ENCODE data around the gene MRFAP1L1. TPM values are rescaled to one million over a fixed set of nuclear protein-coding genes. Genes with fewer than 3 reads are reported as not detected.

Gene MRFAP1L1
- total RNA-seq, 1 donor from 2014 or later: 69.3 TPM

- no peak for DNase-seq (ENCODE audit: low spot score, unreplicated experiment)
- Mint-ChIP-seq H3K36me3 (ENCODE audit: insufficient read depth) (peaks cover 47% of the 10 kb centered on the region), H3K27ac (no peak overlapping the region), H3K4me3 (ENCODE audit: low read depth) (no peak overlapping the region), H3K27me3 (no peaks in the 10 kb centered on the region), H3K9me3 (ENCODE audit: low read depth) (peaks cover 17% of the 10 kb centered on the region), H3K4me1 (ENCODE audit: low read depth) (peaks cover 3% of the 10 kb centered on the region)
- peak; percentile 30 for TF ChIP-seq CTCF (IDR thresholded peaks at IDR 0.05; ENCODE audit: unreplicated experiment)
These were observed 8.3 kb downstream of the MRFAP1L1 start for GRCh38 chr4:6701371-6701770.

DNA sequence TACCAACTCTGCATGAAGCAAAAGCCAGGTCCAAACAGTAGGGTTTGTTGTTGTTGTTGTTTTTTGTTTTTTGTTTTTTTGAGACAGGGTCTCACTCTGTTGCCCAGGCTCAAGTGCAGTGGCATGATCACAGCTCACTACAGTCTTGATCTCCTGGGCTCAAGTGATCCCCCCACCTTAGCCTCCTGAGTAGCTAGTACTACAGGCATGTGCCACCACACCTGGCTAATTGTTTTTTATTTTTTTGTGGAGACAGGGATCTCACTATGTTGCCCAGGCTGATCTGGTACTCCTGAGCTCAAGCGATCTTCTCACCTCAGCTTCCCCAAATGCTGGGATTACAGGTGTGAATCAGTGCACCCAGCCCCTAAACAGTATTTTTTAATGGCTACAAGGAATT is 9.8 kb downstream of the MRFAP1L1 start:
- H3K9me3 Mint-ChIP-seq (ENCODE audit: low read depth): peaks cover 16% of the 10 kb centered on the region
- TF ChIP-seq CTCF (IDR thresholded peaks at IDR 0.05; ENCODE audit: unreplicated experiment): no peak
- peaks cover 35% of the 10 kb centered on the region for H3K36me3 Mint-ChIP-seq (ENCODE audit: insufficient read depth)
- no peaks in the 10 kb centered on the region for H3K27me3 Mint-ChIP-seq
- peaks cover 12% of the 10 kb centered on the region for H3K4me1 Mint-ChIP-seq (ENCODE audit: low read depth)
- no peak for DNase-seq (ENCODE audit: low spot score, unreplicated experiment)
- peak overlapping the region; percentile 83 for H3K27ac Mint-ChIP-seq
- H3K4me3 Mint-ChIP-seq (ENCODE audit: low read depth): no peak overlapping the region

DNA sequence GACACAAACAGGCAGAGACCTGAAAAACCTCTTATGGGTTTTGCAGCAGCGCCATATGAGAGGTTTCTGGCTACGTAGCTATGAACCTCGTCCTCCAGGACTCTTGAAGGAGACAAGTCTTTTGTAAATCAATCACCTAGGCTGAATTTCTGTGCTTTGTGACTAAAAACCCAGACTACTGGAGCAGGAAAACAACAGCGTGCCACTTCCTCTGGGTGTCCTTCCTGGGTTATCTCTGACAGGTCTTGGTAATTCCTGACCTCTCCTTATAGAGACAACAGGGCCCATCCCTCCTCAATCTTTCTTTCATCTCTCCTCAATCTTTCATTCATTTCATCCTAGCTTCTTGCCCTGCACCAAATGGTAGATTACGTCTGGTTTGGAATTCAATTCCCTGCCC is 10.3 kb downstream of the MRFAP1L1 start:
- H3K27ac Mint-ChIP-seq: peak overlapping the region; percentile 83
- no peak for DNase-seq (ENCODE audit: low spot score, unreplicated experiment)
- H3K9me3 Mint-ChIP-seq (ENCODE audit: low read depth): peaks cover 11% of the 10 kb centered on the region
- no peak overlapping the region for H3K4me3 Mint-ChIP-seq (ENCODE audit: low read depth)
- H3K4me1 Mint-ChIP-seq (ENCODE audit: low read depth): peaks cover 13% of the 10 kb centered on the region
- no peaks in the 10 kb centered on the region for H3K27me3 Mint-ChIP-seq
- peaks cover 30% of the 10 kb centered on the region for H3K36me3 Mint-ChIP-seq (ENCODE audit: insufficient read depth)
- TF ChIP-seq CTCF (IDR thresholded peaks at IDR 0.05; ENCODE audit: unreplicated experiment): no peak

GRCh38 chr4:6697131-6697530 is 12.5 kb downstream of the MRFAP1L1 start:
- no peaks in the 10 kb centered on the region for H3K9me3 Mint-ChIP-seq (ENCODE audit: low read depth)
- H3K4me1 Mint-ChIP-seq (ENCODE audit: low read depth): peaks cover 25% of the 10 kb centered on the region
- peaks cover 11% of the 10 kb centered on the region for H3K36me3 Mint-ChIP-seq (ENCODE audit: insufficient read depth)
- H3K27ac Mint-ChIP-seq: no peak overlapping the region
- DNase-seq (ENCODE audit: low spot score, unreplicated experiment): no peak
- H3K4me3 Mint-ChIP-seq (ENCODE audit: low read depth): no peak overlapping the region
- H3K27me3 Mint-ChIP-seq: no peaks in the 10 kb centered on the region
- no peak for TF ChIP-seq CTCF (IDR thresholded peaks at IDR 0.05; ENCODE audit: unreplicated experiment)

DNA sequence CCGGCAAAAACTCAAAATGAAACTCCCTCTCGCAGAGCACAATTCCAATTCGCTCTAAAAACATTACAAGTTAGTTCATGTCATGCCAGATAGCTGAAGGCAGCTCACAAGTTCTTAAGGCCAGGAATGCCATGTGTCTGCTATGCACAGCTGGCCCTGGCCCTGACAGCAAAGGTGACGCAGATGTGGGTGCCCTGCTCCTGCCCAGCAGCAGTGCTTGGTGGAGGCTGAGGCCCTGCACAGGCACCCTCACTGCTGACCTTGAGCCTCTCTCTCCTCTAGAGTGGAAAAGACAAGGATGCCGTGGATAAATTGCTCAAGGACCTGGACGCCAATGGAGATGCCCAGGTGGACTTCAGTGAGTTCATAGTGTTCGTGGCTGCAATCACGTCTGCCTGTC is 13.1 kb downstream of the MRFAP1L1 start:
- no peak overlapping the region for H3K4me3 Mint-ChIP-seq (ENCODE audit: low read depth)
- peaks cover 11% of the 10 kb centered on the region for H3K36me3 Mint-ChIP-seq (ENCODE audit: insufficient read depth)
- peak overlapping the region; percentile 2 for H3K27ac Mint-ChIP-seq
- no peak for DNase-seq (ENCODE audit: low spot score, unreplicated experiment)
- peaks cover 25% of the 10 kb centered on the region for H3K4me1 Mint-ChIP-seq (ENCODE audit: low read depth)
- H3K9me3 Mint-ChIP-seq (ENCODE audit: low read depth): no peaks in the 10 kb centered on the region
- TF ChIP-seq CTCF (IDR thresholded peaks at IDR 0.05; ENCODE audit: unreplicated experiment): no peak
- no peaks in the 10 kb centered on the region for H3K27me3 Mint-ChIP-seq

All from progenitor cell of endocrine pancreas (in vitro differentiated cells).